GM23248 (cell line): ENCODE data around the gene IKBKG. TPM values are rescaled to one million over a fixed set of nuclear protein-coding genes. Genes with fewer than 3 reads are reported as not detected.

Experiments used
- DNase-seq: peaks from one replicate; pipeline ENCODE4 v3.0.0-alpha.2; 2015
- H2AFZ ChIP-seq: fragments of 200-600 bp; sonication (generic); 2 replicates; pipeline ENCODE4 v1.6.1; 2016; ENCODE audit warnings: antibody characterized with exemption
- H3F3A ChIP-seq: fragments of 200-600 bp; sonication (generic); 2 replicates; pipeline ENCODE4 v1.6.1; 2016; ENCODE audit warnings: mild to moderate bottlenecking, antibody characterized with exemption, mixed run types; ENCODE audit not compliant: insufficient read depth
- H3K27ac ChIP-seq: fragments of 200-600 bp; sonication (generic); 2 replicates; pipeline ENCODE4 v1.5.1; 2016; ENCODE audit warnings: mild to moderate bottlenecking
- H3K27me3 ChIP-seq: fragments of 200-600 bp; sonication (generic); replicated peaks from 2 replicates; pipeline ENCODE4 v1.6.1; 2016; ENCODE audit warnings: mild to moderate bottlenecking; ENCODE audit not compliant: insufficient read depth
- H3K36me3 ChIP-seq: fragments of 200-600 bp; sonication (generic); 2 replicates; pipeline ENCODE4 v1.6.1; 2016; ENCODE audit warnings: low read depth, mild to moderate bottlenecking
- H3K4me1 ChIP-seq: fragments of 200-600 bp; sonication (generic); 2 replicates; pipeline ENCODE4 v1.6.1; 2016; ENCODE audit warnings: mild to moderate bottlenecking; ENCODE audit not compliant: insufficient read depth
- H3K4me2 ChIP-seq: fragments of 200-600 bp; sonication (generic); one replicate; pipeline ENCODE4 v1.6.1; 2016; ENCODE audit warnings: mild to moderate bottlenecking; ENCODE audit not compliant: unreplicated experiment
- H3K4me3 ChIP-seq: fragments of 200-600 bp; sonication (generic); 2 replicates; pipeline ENCODE4 v1.5.1; 2016; ENCODE audit warnings: mild to moderate bottlenecking
- H3K79me2 ChIP-seq: fragments of 200-600 bp; sonication (generic); 2 replicates; pipeline ENCODE4 v1.6.1; 2016; ENCODE audit warnings: mild to moderate bottlenecking; ENCODE audit not compliant: insufficient read depth
- H3K9ac ChIP-seq: fragments of 200-600 bp; sonication (generic); 2 replicates; pipeline ENCODE4 v1.6.1; 2016; ENCODE audit warnings: mild to moderate bottlenecking
- H3K9me2 ChIP-seq: fragments of 200-600 bp; sonication (generic); 2 replicates; pipeline ENCODE4 v1.6.1; 2016; ENCODE audit warnings: mixed run types, mild to moderate bottlenecking, moderate library complexity; ENCODE audit not compliant: insufficient read depth
- H3K9me3 ChIP-seq: fragments of 200-600 bp; sonication (generic); one replicate; pipeline ENCODE4 v1.6.1; 2017; ENCODE audit warnings: low read depth
- H4K20me1 ChIP-seq: fragments of 200-600 bp; sonication (generic); 2 replicates; pipeline ENCODE4 v1.6.0; 2016; ENCODE audit not compliant: insufficient read depth
- EZH2 ChIP-seq: fragments of 200-600 bp; sonication (generic); IDR thresholded peaks from 2 replicates; pipeline ENCODE4 v1.6.1; 2018; ENCODE audit warnings: antibody characterized with exemption, mild to moderate bottlenecking; ENCODE audit not compliant: insufficient read depth, poor library complexity, severe bottlenecking
- EZH2phosphoT487 ChIP-seq: fragments of 200-600 bp; sonication (generic); IDR thresholded peaks from 2 replicates; pipeline ENCODE4 v1.6.1; 2018; ENCODE audit warnings: antibody characterized with exemption, moderate library complexity, mild to moderate bottlenecking, low read depth; ENCODE audit not compliant: insufficient read depth
- WGBS, 2 experiments: methylation state at CpG; one replicate each; pipeline ENCODE4 v1.1.6; 2015 to 2017; ENCODE audit warnings: low lambda C conversion rate in 2 of 2, low coverage in 1 of 2; ENCODE audit errors: missing lambda C conversion rate in 2 of 2; 5-methylcytosine and 5-hydroxymethylcytosine counted together
- in situ Hi-C: fragments of 300-500 bp; cut with MboI; formaldehyde crosslinking; loops from 2 replicates; pipeline ENCODE4 v1.15.0; 2020
- polyA plus RNA-seq: library from polyadenylated mRNA; unstranded; fragments of >200 nt; fragmentation: Nextera tagmentation; extraction: Ambion mirVana; gene quantifications from 2 replicates; pipeline ENCODE4 v1.2.1, GENCODE V29; 2016
- total RNA-seq: library from RNA; depleted of rRNA; stranded (reverse); fragments of >200 nt; shearing (Covaris generic); gene quantifications from 2 replicates; pipeline ENCODE4 v1.2.3, GENCODE V29; 2014

IKBKG gene
- total and polyA plus RNA-seq, 2 experiments from 2014 or later: 25.9 to 26.2 TPM

DNA sequence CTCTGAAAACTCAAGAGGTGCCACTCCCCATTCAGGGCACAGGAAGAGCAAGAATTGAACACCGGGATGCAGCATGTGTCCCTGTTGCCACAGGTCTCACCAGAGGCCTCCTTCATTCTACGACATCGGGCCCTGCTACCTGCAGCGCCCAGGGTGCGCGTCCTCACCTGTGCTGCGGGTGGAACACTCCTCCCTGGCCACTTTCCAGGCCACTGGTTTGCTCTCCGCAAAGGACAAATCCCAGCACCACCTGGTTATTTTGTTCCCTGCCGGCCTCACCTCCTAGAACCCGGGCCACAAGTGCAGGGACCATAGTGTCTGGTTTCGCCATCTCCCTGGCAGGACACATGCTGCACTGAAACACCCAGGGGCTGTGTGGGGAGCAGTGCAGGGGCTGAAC, 17.1 kb upstream of the IKBKG start:
- H3F3A ChIP-seq: no peaks in the 10 kb centered on the region
- no peak overlapping the region for H3K27ac ChIP-seq
- H3K9me2 ChIP-seq: no peaks in the 10 kb centered on the region
- no peak for DNase-seq
- H3K27me3 ChIP-seq: no peaks in the 10 kb centered on the region
- WGBS, 2 experiments: 86 to 87% methylated on average over 11 of the region's 11 CpGs
- H2AFZ ChIP-seq: no peak overlapping the region
- no peaks in the 10 kb centered on the region for H3K79me2 ChIP-seq
- no peak overlapping the region for H3K4me3 ChIP-seq
- TF ChIP-seq EZH2phosphoT487 (no peak), EZH2 (no peak)
- no peaks in the 10 kb centered on the region for H4K20me1 ChIP-seq
- no peak overlapping the region for H3K9ac ChIP-seq
- no peak overlapping the region for H3K4me2 ChIP-seq
- no peaks in the 10 kb centered on the region for H3K4me1 ChIP-seq
- H3K36me3 ChIP-seq: no peaks in the 10 kb centered on the region
- no peaks in the 10 kb centered on the region for H3K9me3 ChIP-seq
- in situ Hi-C loops: no loop called here

DNA sequence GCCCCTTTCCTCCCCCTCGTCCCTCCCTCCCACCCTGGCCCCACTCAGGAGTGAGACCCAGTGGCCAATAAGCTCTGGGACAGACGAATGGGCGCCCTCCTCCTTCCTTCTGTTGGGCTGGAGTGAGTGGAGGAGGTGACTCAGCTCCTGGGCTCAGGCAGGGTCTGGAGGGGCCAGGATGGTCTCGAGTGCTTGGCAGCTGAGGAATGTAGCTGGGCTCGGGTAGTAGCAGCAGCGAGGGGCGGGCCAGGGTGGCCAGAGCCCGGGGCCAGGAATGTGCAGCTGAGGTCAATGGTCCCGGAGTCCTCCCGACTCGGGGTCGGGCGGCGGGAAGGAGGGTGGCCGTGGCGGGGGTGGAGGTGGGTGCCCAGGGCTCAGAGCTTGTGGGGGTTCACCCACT, 15.8 kb upstream of the IKBKG start:
- Histone ChIP-seq H3F3A (no peaks in the 10 kb centered on the region), H3K9me3 (no peaks in the 10 kb centered on the region), H3K4me2 (no peak overlapping the region), H3K9ac (no peak overlapping the region), H3K79me2 (no peaks in the 10 kb centered on the region), H3K27me3 (no peaks in the 10 kb centered on the region), H3K27ac (no peak overlapping the region), H4K20me1 (no peaks in the 10 kb centered on the region), H3K4me1 (no peaks in the 10 kb centered on the region), H3K4me3 (no peak overlapping the region), H2AFZ (no peak overlapping the region), H3K9me2 (no peaks in the 10 kb centered on the region), H3K36me3 (no peaks in the 10 kb centered on the region)
- in situ Hi-C loops: no loop called here
- no peak for TF ChIP-seq EZH2phosphoT487
- no peak for TF ChIP-seq EZH2
- 32% methylated on average over 15 of the region's 16 CpGs; no CpG with 5 or more reads in 1 of the 2 experiments for WGBS, 2 experiments
- peak; percentile 38 for DNase-seq

DNA sequence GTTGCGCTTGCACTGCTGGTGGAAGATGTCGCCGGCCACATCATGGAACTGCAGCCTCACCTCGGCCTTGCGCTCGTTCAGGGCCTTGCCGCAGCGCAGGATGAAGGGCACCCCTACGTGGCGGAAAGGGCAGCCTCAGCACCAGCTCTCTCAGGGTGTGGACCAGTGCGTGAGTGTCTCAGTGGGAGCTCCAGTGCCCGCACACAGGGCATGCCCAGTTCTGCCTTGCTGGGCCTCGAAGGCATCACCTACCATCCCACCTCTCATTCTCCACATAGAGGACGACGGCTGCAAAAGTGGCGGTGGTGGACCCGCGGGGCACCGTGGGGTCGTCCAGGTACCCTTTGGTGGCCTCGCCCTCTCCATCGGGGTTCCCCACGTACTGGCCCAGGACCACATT, 14.7 kb upstream of the IKBKG start:
- Histone ChIP-seq H3K9me3 (no peaks in the 10 kb centered on the region), H2AFZ (no peak overlapping the region), H3F3A (no peaks in the 10 kb centered on the region), H3K9ac (no peak overlapping the region), H3K27ac (no peak overlapping the region), H3K9me2 (no peaks in the 10 kb centered on the region), H3K4me1 (no peaks in the 10 kb centered on the region), H3K27me3 (no peaks in the 10 kb centered on the region), H3K4me3 (no peak overlapping the region), H3K36me3 (no peaks in the 10 kb centered on the region), H3K79me2 (no peaks in the 10 kb centered on the region), H3K4me2 (no peak overlapping the region), H4K20me1 (no peaks in the 10 kb centered on the region)
- 57 to 74% methylated on average over 12 to 18 of the region's 23 CpGs for WGBS, 2 experiments
- TF ChIP-seq EZH2phosphoT487: no peak
- TF ChIP-seq EZH2: no peak
- in situ Hi-C loops: no loop called here
- DNase-seq: no peak

DNA sequence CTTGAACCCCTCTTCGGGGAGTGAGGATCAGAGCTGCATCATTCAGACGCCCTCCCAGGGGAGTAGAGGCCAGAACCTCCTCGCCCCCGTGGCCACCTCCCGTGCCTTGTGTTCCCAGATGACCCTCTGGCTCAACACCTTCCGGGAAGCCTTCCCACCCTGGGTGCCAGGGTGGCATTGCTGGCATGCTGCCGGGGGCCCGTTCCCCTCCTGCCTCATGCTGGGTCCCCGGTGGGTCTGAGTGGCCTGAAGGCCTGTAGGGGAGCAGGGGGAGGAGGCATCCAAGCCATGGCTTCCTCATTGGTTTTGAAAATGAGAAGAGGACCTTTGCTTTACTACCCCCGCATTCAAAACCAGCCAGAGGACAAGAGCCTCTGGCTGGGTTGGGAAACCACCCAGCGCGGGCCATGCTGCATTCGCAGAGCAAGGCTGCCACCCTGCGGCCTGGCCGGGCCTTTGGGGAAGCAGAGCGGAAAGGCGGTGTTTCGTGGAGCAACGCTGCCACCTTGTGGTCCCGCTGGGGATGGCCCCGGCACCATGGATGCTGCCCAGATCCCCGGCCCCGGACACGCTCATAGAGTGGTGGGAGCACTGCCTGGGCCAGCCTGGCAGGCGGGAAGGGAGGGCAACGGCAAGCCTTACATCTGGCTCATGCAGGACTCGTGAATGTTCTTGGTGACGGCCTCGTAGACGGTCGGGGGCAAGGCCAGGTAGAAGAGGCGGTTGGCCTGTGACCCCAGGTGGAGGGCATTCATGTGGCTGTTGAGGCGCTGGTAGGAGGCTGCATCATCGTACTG, 12.7 kb upstream of the IKBKG start:
- Histone ChIP-seq H3F3A (no peaks in the 10 kb centered on the region), H3K4me1 (no peaks in the 10 kb centered on the region), H3K79me2 (0 out of 2 replicates have a peak, but pooled peaks cover 11% of the 10 kb centered on the region), H3K9ac (no peak overlapping the region), H2AFZ (no peak overlapping the region), H3K9me2 (no peaks in the 10 kb centered on the region), H3K4me2 (no peak overlapping the region), H3K9me3 (no peaks in the 10 kb centered on the region), H3K27ac (peak overlapping the region; percentile 35; the same call in 1 of the 2 replicates), H3K36me3 (no peaks in the 10 kb centered on the region), H3K27me3 (no peaks in the 10 kb centered on the region), H3K4me3 (no peak overlapping the region), H4K20me1 (no peaks in the 10 kb centered on the region)
- WGBS, 2 experiments: 22 to 28% methylated on average over 15 to 26 of the region's 34 CpGs
- in situ Hi-C loops: no loop called here
- no peak for TF ChIP-seq EZH2phosphoT487
- no peak for TF ChIP-seq EZH2
- DNase-seq: peak; percentile 90
